SK-MEL-5 (cell line): Measurements from ENCODE around the gene SNAP23. TPM values are rescaled to one million over a fixed set of nuclear protein-coding genes. Genes with fewer than 3 reads are reported as not detected.
"Not testable (repeated sequence)": the region's sequence is repeated elsewhere in the genome, so short reads cannot be mapped to it uniquely, and the experiment has no call there.

ENCODE experiments used
- DNase-seq: peaks from one replicate; pipeline ENCODE4 v3.0.0-alpha.2; 2016; ENCODE audit warnings: low read depth, low spot score
- in situ Hi-C: cut with HindIII; loops from 2 replicates; pipeline ENCODE4 v1.10.0; 2016; ENCODE audit warnings: low sequenced_read_pairs, high pct_unique_total_duplicates, low pct_unique_long_range_greater_than_20kb
- total RNA-seq: library from RNA; depleted of rRNA; stranded (reverse); fragments of >200 nt; shearing (Covaris generic); gene quantifications from 2 replicates; pipeline ENCODE4 v1.2.3, GENCODE V29; 2014

The SNAP23 gene
- total RNA-seq, 1 experiment from 2014 or later = 68.8 TPM

DNA sequence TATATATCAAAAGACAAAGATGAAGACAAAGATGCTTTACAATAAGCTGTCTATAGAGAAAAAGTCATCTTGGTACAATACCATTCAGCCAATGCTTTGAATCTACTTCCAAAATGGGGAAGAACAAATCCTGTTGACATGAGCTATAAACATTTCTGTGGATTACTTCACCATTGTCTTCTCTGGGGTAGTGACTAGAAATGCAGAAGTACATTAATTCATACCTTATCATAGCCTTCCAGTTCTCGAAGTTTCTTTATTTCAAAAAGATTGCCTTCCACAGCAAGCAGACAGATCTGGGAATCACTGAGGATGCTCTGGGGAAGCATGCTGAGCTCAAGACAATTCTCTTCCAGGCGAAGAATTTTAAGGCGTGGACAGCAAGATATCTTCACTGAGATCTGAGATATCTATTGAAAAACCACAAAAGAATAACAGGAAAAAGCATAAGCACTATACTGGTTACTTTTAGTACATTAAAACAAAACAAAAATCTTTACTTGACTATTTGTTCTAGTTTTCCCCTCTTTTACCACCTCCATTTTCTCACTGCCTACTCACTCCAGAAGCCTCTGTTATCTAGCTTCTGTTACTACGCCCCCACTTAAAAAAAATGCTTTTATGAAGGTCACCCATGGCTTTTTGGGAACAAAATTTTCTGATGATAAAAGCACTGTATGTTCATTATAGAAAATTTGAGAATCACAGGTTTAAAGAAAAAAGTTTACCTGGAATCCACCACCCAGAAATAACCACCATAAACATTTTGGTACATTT is 49.6 kb downstream of the SNAP23 start:
- in situ Hi-C loops = no loop called here
- no peak for DNase-seq

DNA sequence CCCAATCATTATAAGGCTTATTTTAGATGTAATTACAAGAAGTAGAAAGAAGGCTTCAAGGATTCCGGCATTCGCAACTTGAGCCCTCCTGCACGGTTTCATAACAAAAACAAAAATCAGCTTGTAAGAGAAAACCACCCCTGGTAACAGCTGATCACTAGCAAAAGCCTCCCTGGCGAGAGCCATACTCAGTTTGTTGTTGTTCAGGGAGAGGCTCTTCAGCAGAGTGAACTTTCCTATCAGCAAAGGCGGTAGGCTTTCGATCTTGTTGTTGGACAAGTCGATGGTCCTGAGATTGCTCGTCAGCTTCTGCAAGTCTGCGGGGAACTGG is 52.4 kb downstream of the SNAP23 start:
- in situ Hi-C loops = no loop called here
- DNase-seq = no peak

DNA sequence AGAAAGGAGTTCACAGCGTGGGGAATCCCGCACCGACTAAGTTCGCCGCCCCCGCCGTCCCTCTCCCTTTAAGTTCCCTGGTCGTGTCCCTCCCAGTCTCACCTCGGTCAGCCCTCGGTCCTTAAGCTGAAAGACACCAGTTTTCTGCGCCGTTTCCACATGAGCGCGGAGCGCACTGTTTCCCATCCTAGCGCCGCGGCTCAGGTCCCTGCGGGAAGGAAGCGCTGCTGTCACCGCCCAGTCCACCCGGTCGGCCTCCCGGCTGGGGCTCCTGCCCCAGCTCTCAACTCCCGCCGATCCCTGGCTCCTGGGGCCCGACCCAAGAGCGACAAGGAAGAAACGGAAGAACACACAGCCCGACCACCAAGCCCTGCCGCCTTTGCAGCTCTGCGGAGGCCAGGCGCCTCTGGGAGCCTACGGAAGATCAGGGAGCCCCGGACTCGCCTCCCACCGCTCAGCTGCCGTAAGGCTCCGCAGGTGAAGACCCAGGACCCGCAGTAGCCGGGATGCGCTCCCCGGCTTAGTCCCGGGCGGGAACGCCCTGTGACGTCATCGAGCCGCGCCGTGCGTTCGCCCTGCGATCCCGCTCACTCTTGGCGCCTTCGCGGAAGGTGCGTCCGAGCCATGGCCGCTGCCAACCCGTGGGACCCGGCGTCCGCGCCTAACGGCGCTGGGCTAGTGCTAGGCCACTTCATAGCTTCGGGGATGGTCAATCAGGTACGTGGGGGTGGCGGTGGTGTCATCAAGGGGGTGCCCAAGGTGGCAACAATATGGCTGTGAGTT is 53.0 kb downstream of the SNAP23 start, which contains the start of the genes HAUS2 and LRRC57:
Gene HAUS2, plus strand, starts transcription at position 590 of the 783 bp plus-strand sequence. Its CDS starts 35 bp downstream, at position 625.
Gene LRRC57, minus strand, starts transcription at position 545 of the 783 bp plus-strand sequence. Its CDS starts 359 bp downstream, at position 186.
- in situ Hi-C loops = no loop called here
- DNase-seq = peak; percentile 81

DNA sequence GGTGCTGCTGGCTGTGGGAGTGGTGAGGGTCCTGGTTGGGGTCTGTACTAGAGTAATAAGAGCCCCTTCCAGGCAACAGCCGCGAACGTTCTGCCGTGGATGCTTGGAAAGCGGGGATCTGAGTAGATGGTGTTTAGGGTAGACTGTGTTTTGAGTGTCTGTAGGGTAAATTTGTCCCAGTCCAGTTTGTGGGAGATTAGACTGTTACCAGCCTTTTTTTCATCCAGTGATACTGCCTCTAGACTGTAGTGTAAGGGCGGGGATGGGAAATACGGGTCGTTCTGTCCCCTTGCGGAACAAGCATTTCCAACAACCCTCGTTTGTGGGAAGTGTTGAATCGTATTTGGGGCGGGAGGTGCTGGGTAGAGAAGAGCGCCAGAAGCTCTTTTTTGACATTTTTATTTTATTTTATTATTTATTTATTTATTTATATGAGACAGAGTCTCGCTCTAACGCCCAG is 53.6 kb downstream of the SNAP23 start:
- in situ Hi-C loops = no loop called here
- DNase-seq = peak; percentile 55

DNA sequence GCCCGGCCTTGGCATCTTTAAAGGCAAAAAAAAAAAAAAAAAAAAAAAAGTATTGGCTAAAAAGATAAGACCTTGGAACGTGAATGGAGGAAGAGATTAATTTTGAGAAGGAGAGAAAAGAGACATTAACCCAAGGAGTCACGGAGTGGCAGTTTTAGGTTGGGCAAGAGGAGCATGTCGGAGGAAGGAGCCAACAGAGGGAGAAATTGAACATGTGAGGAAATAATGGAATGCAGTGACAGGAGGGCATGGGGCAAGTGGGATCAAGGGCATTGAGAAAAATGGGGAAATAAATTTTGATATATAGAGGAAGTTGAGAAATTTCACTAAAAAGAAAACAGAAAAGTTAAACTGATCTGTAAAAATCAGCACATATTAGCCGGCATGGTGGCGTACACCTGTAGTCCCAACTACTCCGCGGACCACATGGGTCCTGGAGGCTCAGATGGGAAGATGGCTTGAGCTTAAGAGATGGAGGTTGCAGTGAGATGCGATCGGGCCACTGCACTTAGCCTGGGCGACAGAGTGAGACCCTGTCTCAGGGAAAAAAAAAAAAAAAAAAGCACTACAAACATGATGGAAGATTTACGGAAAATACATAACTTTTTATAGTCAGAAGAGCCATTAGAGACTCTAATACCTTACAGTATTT is 54.4 kb downstream of the SNAP23 start:
- no peak for DNase-seq
- in situ Hi-C loops = no loop called here

DNA sequence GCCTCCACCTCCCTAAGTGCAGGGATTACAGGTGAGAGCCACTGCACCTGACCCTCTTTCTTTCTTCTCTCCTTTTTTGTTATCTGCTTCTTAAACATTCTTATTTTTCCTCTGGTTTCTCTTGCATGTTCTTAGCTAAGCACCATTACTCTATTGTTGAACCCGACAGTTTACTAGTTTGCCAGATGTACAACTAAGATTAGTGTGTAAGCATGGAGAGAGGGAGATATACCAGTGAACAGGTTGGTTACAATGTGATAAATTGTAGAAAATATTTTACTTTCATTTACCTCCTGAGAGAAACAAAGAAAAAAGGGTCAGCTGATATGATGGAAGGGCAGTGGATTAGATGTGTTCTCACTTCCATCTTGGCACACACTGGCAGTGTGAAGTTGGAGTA is 58.1 kb downstream of the SNAP23 start:
- no peak for DNase-seq
- in situ Hi-C loops = no loop called here

DNA sequence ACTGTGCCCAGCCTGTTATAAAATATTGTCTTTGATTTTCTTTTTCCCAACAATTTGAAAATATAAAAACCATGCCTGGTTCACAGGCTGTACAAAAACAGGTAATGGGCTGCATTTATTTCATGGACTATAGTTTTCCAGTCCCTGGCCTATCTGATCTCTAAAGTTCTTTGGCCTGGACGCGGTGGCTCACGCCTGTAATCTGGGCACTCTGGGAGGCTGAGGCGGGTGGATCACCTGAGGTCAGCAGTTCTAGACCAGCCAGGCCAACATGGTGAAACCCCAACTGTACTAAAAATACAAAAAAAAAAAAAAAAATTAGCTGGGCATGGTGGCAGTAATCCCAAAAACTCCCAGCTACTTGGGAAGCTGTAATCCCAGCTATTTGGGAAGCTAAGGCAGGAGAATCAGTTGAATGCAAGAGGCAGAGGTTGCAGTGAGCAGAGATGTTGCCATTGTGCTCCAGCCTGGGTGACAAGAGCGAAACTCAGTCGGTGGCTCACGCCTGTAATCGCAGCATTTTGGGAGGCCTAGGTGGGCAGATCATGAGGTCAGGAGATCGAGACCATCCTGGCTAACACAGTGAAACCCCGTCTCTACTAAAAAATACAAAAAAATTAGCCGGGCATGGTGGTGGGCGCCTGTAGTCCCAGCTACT is 61.2 kb downstream of the SNAP23 start:
- in situ Hi-C loops, DNase-seq: not testable (repeated sequence)

DNA sequence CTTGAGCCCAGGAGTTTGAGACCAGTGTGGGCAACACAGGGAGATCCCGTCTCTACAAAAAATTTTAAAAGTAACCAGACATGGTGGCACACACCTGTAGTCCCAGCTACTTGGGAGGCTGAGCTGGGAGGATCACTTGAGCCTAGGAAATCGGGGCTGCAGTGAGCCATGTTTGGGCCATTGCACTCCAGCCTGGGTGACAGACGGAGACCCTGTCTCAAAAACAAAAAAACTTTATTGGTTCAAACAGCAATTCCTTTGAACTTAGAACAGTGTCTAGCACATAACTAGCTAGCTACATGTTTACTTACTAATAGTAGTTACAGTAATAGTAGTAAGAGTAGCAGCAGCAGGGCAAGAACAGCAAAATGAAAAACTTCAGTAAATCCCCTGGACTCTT is 63.3 kb downstream of the SNAP23 start:
- no peak for DNase-seq
- in situ Hi-C loops = no loop called here

DNA sequence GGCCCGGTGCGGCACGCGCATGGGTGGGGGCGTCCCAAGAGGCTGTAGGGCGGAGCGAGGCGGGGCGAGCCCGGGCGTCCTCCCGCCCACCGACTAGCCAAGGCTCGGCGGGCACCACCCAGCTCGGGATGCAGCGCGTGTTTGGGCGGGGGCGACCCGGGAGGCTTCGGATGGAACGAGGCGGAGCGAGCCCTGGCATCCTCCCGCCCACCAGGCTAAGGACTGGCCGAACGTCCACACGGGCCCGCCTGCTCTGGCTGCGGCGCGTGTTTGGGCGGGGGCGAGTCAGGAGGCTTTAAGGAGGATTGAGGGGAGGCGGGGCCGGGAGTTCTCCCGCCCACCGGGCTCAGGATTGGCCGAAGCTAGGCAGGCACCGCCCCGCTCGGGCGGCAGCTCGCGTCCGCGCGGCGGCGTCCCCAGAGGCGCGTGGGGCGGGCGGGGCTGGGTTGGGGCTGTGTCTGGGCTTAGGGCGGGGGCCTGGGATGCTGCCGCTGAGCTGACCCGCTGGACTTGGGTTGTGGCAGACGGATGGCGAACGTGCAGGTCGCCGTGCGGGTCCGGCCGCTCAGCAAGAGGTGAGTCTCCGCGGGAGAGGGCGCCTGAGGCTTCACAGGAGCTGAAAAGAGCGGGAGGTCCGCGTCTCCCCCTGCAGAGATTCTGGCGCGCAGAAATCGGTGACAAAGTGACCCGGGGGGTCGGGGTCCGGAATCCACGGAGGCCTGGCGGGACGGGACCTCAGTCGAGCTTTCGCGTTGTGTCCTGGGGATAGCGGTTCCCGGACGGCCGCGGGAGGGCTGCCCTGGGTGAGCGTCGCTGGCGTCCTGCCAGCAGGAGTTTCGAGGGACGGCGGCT is 80.0 kb downstream of the SNAP23 start, which contains the start of gene STARD9:
Gene STARD9, plus strand, starts transcription at position 419 of the 852 bp plus-strand sequence. Its CDS starts 110 bp downstream, at position 529.
- DNase-seq = peak; percentile 98
- in situ Hi-C loops = no loop called here

DNA sequence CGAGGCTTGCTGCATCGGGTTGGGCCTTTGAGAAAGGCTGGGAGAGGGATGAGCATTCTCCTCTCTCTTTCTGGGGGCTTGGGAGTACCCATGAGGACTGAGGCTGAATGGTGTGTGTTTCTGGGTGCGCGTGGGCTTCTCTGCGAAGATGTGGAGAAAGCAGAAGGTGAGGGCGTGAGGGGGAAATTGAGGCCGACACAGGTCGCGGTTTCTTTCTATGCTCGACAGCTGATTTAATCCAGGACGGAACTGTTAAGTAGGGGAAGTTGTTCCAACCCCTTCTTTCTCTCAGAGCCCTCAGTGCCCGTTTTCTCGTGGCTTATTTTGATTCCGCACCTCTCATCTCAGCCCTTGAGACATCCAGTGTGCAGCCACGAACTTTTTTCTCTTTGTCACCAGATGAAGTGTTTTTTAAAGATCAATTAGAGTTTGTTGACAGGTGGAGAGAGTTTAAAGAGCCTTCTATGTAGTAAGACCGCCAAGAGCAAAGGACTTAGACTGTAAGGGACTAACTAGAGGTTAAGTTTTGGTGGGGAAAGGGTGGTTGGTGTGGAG is 80.7 kb downstream of the SNAP23 start:
- no peak for DNase-seq
- in situ Hi-C loops = no loop called here

DNA sequence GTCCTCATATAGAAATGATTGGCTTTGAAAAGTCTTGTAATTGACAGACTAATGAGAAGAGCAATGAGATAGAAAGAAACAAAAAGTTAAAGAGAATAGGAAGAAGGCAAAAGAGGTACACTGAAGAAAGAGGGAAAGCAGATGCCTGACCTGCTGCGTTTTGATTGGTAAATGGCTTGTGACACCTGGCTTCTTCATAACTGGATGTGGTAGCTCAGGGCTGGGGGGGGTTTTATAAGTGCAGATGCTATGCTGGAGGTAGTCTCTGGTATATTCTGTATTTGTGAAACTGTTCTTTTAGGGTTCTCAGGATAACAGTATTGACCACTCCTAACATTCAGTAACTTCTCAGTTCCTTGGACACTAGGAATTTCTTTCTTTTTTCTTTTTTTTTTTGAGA is 81.3 kb downstream of the SNAP23 start:
- no peak for DNase-seq
- in situ Hi-C loops = no loop called here

DNA sequence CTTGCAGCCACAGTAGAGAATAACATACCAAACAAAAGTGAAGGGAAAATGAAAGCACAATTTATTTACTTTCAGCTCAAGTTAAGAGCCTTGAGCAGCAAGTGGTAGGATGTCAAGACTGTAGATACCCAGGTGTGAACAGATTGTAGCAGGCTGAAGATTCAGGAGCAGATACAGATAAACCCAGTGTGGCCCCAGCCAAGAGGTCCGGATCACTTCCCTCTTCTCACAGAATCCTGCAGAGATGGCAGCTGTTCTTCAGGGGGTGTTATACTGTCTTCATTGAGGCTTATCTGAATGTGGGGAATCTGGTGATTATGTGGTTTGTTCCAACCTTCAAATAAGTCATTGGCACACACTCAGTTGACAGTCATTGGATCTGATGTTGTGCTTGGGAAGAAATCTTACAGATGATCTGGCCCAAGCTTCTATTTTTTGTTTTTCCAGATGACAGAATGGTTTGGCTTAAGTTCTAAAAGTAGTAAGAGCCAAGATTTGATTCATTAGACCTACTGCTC is 82.1 kb downstream of the SNAP23 start:
- in situ Hi-C loops = no loop called here
- no peak for DNase-seq

DNA sequence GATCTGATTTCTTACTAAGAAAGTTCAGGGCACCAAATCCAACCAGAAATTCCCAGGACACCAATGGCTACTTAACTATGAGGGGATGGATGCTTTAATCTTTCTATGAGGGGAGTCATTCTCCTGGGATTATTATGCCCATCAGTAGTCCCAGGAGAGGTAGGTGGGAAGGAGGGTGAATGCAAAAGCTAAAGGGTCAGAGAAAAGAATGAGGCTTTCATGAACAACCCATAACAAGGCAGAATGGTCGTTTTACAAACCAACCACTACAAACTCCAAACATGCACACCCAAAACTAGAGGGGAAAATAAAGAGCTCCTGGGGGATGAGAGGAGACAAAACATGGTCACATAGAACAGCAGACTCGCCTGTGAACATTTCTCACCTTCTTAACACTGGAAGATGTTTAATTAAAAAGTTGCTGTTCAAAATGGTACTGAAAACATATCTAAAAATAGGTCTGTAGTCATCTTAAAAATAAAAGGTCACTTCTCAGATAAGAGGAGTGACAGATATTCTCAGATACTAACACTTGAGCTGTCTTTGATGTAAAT is 83.6 kb downstream of the SNAP23 start:
- no peak for DNase-seq
- in situ Hi-C loops = no loop called here

DNA sequence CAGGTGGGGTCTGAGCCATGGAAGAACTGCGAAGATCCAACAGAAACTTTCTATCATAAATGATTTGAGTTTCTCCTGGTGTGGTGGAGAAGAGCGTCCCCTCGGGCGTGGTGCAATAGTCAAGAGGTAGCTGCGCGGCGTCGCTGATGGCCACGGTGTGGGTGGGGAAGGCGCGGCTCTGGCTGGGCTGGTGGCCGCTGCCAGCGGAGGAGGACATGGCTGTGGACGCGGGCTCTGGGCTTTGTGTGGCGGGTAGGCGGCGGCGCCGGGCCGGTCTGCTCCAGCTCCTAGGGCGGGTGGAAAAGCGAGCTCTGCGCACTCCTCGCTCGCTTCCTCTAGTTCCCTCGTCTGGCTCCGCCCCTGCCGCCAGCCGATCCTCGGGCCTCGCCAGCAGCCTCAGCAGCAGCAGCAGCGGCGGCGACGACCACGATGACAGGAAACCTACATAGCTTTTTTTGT is 85.9 kb downstream of the SNAP23 start:
- DNase-seq = peak; percentile 56
- in situ Hi-C loops = no loop called here
